Gastrocnemius medialis (tissue), 4 donors: ENCODE data around the gene BPIFB4. TPM values are rescaled to one million over a fixed set of nuclear protein-coding genes. Genes with fewer than 3 reads are reported as not detected.

Experiments used
- ATAC-seq, 2 donors: fragments of 150-250 bp; one replicate each; pipeline ENCODE4 v1.9.1; 2016
- DNase-seq, 2 donors: peaks; one replicate each; pipeline ENCODE4 v3.0.0-alpha.2; 2019
- H3K27ac ChIP-seq, 4 donors: fragments of 200-600 bp; sonication (generic); 1 replicate in 1 of 4; 2 replicates in 3 of 4; pipeline ENCODE4 v1.5.1; 2016 to 2018; ENCODE audit warnings: mild to moderate bottlenecking in 2 of 4, moderate library complexity in 1 of 4
- H3K27me3 ChIP-seq, 3 donors: fragments of 200-600 bp; sonication (generic) in 2 of 3; 1 replicate in 1 of 3; 2 replicates in 2 of 3; pipeline versions ENCODE4 v1.5.1 to v1.6.0; 2016 to 2019; ENCODE audit warnings: mild to moderate bottlenecking in 1 of 3, moderate library complexity in 1 of 3
- H3K36me3 ChIP-seq, 2 donors: fragments of 200-600 bp; sonication (generic) in 1 of 2; one replicate each; pipeline ENCODE4 v1.5.1; 2017 to 2018
- H3K4me1 ChIP-seq, 2 donors: fragments of 200-600 bp; sonication (generic) in 1 of 2; one replicate each; pipeline ENCODE4 v1.5.1; 2016 to 2017; ENCODE audit warnings: mild to moderate bottlenecking in 2 of 2
- H3K4me3 ChIP-seq, 4 donors: fragments of 200-600 bp; sonication (generic) in 3 of 4; 1 replicate in 1 of 4; 2 replicates in 3 of 4; pipeline ENCODE4 v1.5.1; 2016 to 2019; ENCODE audit warnings: mild to moderate bottlenecking in 2 of 4
- H3K9me3 ChIP-seq, 3 donors: fragments of 200-600 bp; sonication (generic) in 2 of 3; 1 replicate in 1 of 3; 2 replicates in 2 of 3; pipeline ENCODE4 v1.5.1; 2016 to 2019
- CTCF ChIP-seq, 5 experiments: fragments of 450-650 bp in 3 of 5; fragments of 200-600 bp in 2 of 5; sonication (generic) in 2 of 5; IDR thresholded peaks in 4 of 5; conservative IDR thresholded peaks in 1 of 5; 1 replicate in 4 of 5; 2 replicates in 1 of 5; pipeline ENCODE4 v1.5.1; 2016 to 2019; ENCODE audit warnings: antibody characterized with exemption in 5 of 5, mild to moderate bottlenecking in 3 of 5, moderate library complexity in 3 of 5
- POLR2A ChIP-seq, 2 donors: fragments of 450-650 bp; IDR thresholded peaks; one replicate each; pipeline ENCODE4 v1.6.1; 2017; ENCODE audit warnings: antibody characterized with exemption in 2 of 2, mild to moderate bottlenecking in 2 of 2, moderate library complexity in 2 of 2
- in situ Hi-C, 4 donors: fragments of 200-750 bp; cut with MboI; loops; one replicate each; pipeline versions ENCODE4 v1.15.0 to v1.8.0; 2017; ENCODE audit warnings: low sequenced_read_pairs in 4 of 4
- intact Hi-C: fragments of 100-400 bp; cut with DNase I; formaldehyde crosslinking; loops from one replicate; pipeline ENCODE4 v1.15.1; 2023; ENCODE audit warnings: low total_unique reads
- total RNA-seq, 4 donors: library from RNA; depleted of rRNA; stranded (reverse); fragments of >200 nt; gene quantifications; one replicate each; pipeline versions ENCODE4 v1.1.0 to v1.2.3, GENCODE V29; 2016

BPIFB4 gene
- total RNA-seq, 4 donors from 2014 or later = not detected

DNA sequence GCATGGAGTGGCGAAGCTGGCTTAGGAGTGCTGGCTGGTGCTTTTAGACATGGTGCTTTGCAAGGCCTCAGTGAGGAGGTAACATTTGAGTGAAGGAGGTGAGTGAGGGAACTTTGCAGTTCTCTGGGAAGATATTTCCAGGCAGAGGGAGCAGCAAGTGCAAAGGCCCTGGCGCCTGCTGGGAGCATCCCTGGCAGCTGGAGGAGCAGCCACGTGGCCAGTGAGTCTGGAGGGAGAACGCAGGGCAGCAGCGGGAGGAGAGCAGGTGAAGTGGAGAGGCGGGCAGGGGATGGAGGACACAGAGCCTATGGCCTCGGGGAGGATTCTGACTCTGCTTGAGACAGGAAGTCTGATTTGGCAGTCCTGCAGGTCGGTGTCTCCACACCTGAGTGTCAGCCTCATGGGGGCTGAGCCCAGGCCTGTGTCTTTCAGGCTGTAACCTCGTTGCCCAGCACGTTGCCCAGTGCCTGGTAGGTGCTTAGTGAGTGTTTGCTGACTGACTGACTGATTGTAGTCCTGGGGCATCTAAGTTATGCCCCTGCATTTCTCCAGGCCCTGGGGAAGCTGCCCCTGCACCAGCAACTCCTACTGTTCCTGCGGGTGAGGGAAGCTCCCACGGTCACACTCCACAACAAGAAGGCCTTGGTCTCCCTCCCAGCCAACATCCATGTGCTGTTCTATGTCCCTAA, 11.0 kb upstream of the BPIFB4 start:
- no peak overlapping the region for H3K27ac ChIP-seq
- no peaks in the 10 kb centered on the region for H3K36me3 ChIP-seq
- no peak for DNase-seq
- intact Hi-C loops (no loop called here), in situ Hi-C loops (no loop called here)
- H3K27me3 ChIP-seq = peaks cover 0 to 1% (median 0%) of the 10 kb centered on the region in 3 donors
- no peak overlapping the region for H3K4me3 ChIP-seq
- ATAC-seq = no peak
- H3K9me3 ChIP-seq = no peaks in the 10 kb centered on the region
- H3K4me1 ChIP-seq = no peaks in the 10 kb centered on the region
- TF ChIP-seq POLR2A (IDR thresholded peaks at IDR 0.05) = no peak
- no peak for TF ChIP-seq CTCF (IDR thresholded peaks at IDR 0.05 in 4 of 5, conservative IDR thresholded peaks at IDR 0.05 in 1 of 5)

GRCh38 chr20:33069673-33070072, 9.8 kb upstream of the BPIFB4 start:
- Histone ChIP-seq H3K36me3 (no peaks in the 10 kb centered on the region), H3K27ac (no peak overlapping the region), H3K27me3 (peaks cover 0 to 3% (median 0%) of the 10 kb centered on the region in 3 donors), H3K4me1 (no peaks in the 10 kb centered on the region), H3K4me3 (no peak overlapping the region), H3K9me3 (no peaks in the 10 kb centered on the region)
- TF ChIP-seq POLR2A (IDR thresholded peaks at IDR 0.05) (no peak), CTCF (IDR thresholded peaks at IDR 0.05 in 4 of 5, conservative IDR thresholded peaks at IDR 0.05 in 1 of 5) (no peak)
- intact Hi-C loops = no loop called here
- DNase-seq (no peak), ATAC-seq (no peak)
- in situ Hi-C loops = no loop called here

DNA sequence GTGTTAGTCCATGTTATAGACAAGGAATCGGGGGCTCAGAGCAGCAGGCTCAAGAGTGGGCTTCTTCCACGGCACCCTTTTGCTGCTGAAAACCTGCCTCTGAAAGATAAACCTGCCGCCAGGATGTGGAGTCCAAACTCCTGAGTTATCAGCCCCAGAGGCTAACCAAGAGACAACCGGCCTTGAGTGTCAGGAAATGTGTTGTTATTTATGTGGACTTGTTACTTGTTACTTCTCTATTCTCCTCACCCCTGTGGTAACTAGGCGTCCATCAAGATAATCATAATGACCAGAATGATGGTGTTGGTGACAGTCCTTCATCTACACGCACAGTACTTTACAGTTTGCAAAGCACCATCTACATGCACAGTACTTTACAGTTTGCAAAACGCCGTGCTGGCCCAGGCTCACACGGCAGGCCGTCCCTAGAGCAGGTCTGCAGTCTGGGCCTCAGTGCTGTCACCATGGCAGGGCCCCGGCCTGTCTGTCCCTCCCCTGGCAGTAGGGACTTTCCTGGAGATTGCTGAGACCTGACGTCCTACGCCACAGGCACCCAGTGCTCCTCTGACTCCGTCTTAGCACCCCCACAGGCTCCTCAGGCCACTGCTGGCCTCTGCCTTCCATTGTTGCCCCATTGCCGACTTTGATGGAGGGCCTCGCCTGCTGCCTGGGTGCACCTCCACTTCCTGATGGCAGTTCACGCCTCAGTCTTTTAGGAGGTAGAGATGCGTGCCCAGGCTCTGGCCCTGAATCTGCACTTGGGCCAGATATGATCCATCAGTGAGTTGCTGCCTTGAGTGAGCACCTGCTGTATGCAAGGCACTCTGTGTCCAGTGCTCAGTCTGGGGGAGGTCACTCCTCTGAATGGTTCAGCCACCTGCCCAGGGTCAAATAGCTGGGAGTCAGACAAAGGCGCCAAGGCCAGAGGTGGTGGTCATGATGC, 9.1 kb upstream of the BPIFB4 start:
- no peak overlapping the region for H3K4me3 ChIP-seq
- H3K27ac ChIP-seq = no peak overlapping the region
- in situ Hi-C loops (no loop called here), intact Hi-C loops (no loop called here)
- H3K4me1 ChIP-seq = no peaks in the 10 kb centered on the region
- peaks cover 0 to 3% (median 0%) of the 10 kb centered on the region in 3 donors for H3K27me3 ChIP-seq
- H3K9me3 ChIP-seq = no peaks in the 10 kb centered on the region
- no peak for ATAC-seq
- no peaks in the 10 kb centered on the region for H3K36me3 ChIP-seq
- TF ChIP-seq CTCF (IDR thresholded peaks at IDR 0.05 in 4 of 5, conservative IDR thresholded peaks at IDR 0.05 in 1 of 5) (no peak), POLR2A (IDR thresholded peaks at IDR 0.05) (no peak)
- no peak for DNase-seq

GRCh38 chr20:33071198-33071597, 8.2 kb upstream of the BPIFB4 start:
- Histone ChIP-seq H3K9me3 (no peaks in the 10 kb centered on the region), H3K27me3 (peaks cover 0 to 4% (median 3%) of the 10 kb centered on the region in 3 donors), H3K36me3 (no peaks in the 10 kb centered on the region), H3K4me3 (no peak overlapping the region), H3K4me1 (no peaks in the 10 kb centered on the region), H3K27ac (no peak overlapping the region)
- in situ Hi-C loops (no loop called here), intact Hi-C loops (no loop called here)
- no peak for ATAC-seq
- no peak for TF ChIP-seq POLR2A (IDR thresholded peaks at IDR 0.05)
- no peak for TF ChIP-seq CTCF (IDR thresholded peaks at IDR 0.05 in 4 of 5, conservative IDR thresholded peaks at IDR 0.05 in 1 of 5)
- no peak for DNase-seq
